HG02571 (cell line): ENCODE data around the gene OR10P1.
A peak's percentile ranks its signal among the peaks of the same experiment; 100 is the strongest.
"Not testable (repeated sequence)": the region's sequence is repeated elsewhere in the genome, so short reads cannot be mapped to it uniquely, and the experiment has no call there.

Experiments
- ATAC-seq: cut with Tn5 transposase; IDR thresholded peaks from one replicate; pipeline ENCODE4 v1.9.1; 2021; ENCODE audit warnings: mild to moderate bottlenecking, moderate library complexity; ENCODE audit not compliant: unreplicated experiment

The OR10P1 gene

DNA sequence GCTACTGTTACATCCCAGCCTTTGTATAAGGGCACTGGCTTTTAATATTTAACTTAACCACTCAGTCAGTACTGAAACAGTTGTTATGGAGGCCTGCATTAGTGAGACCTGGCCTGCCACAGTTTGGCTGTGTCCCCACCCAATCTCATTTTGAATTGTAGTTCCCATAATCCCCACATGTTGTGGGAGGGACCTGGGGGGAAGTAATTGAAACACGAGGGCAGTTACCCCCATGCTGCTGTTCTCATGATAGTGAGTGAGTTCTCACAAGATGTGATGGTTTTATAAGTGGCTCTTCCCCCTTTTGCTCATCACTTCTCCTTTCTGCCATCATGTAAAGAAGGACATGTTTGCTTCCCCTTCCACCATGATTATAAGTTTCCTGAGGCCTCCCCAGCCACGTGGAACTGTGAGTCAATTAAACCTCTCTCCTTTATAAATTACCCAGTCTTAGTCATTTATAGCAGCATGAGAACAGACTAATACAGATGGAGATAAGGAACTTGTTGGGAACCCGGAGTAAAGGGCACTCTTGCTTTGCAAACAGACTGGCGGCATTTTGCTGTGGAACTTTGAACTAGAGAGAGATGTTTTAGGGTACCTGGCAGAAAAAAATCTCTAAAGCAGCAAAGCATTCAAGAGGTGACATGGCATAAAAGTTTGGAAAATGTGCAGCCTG, 14.1 kb downstream of the OR10P1 start:
- not testable (repeated sequence) for ATAC-seq

DNA sequence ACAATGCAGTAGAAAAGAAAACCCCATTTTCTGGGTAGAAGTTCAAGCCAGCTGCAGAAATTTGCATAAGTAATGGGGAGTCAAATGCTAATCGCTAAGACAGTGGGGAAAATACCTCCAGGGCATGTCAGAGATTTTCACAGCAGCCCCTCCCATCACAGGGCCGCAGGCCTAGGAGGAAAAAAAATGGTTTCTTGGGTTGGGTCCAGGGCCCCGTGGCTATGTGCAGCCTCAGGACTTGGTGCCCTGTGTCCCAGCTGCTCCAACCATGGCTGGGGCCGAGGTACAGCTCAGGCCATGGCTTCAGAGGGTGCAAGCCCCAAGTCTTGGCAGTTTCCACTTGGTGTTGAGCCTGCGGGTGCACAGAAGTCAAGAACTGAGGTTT, 14.6 kb downstream of the OR10P1 start:
- no peak for ATAC-seq

DNA sequence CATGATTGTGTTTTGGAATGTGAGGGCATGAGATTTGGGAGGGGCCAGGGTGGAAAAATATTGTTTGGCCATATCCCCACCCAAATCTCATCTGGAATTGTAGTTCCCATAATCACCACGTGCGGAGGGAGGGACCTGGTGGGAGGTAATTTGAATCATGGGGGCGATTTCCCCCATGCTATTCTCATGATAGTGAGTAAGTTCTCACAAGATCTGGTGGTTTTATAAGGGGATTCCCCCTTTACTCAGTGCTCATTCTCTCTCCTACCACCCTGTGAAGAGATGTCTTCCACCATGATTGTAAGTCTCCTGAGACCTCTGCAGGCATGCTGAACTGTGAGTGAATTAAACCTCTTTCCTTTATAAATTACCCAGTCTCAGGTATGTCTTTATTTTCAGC, 15.7 kb downstream of the OR10P1 start:
- ATAC-seq: no peak

DNA sequence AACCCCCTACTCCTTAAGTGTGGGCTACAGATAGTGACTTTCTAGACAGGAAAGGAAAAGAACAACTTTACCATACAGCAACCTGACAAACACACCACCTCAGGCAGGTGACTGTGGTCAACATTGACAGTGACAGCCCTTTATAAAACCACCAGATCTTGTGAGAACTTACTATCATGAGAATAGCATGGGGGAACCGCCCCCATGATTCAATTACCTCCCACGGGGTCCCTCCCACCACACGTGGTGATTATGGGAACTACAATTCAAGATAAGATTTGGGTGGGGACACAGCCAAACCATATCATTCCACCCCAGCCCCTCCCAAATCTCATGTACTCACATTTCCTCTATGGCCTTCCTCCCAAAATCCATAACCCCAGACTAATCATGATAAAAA, 16.3 kb downstream of the OR10P1 start:
- ATAC-seq: no peak

DNA sequence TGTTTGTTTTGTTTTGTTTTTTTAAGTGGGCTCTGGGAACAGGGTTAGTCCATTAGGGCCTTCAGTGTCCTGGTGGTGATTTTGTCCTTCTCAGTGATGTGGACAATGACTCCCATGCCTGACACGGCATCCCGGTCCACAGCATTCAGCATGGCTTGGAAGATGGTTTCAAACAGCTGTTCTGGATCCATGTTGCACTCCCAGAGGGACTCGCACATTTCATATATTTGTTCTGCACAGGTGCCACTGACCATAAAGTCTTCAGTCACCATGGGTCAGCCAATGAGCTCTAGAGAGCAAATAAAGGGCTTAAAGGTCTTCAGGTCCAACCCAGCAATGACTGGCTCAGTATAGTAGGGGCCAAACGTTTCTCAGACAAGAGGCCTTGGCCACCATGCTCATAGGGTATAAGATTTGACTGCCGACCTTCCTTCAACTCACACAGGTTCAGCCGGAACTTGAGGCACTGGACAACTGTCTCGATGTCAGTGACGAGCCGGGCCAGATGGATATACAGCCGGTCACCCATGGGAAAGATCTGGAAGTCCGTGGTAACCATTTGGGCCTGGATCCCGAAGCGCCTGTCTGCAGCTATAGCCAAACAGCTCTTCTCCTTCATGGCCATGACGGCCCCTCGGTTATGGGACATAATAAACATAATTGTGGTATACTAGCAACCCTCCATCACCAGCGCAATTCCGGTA, 18.0 kb downstream of the OR10P1 start:
- ATAC-seq: no peak

DNA sequence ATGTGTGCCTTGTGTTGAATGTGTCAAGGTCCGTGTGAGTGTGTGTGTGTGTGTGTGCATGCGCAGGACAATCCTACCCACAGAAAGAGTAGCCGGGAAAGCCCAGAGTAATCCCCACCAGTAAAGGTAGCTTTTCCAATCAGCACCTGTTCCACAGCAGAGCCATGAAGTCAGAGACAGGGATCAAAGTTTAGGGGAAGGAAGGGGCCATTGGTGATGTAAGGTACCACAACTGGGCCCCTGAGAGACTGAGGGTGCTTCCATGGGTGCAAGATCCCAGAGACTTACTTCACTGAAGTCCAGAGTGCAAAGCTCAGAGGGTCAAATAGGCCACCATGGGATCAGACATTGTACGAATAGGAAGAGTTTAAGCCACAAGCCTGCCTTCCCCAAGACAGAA, 20.5 kb downstream of the OR10P1 start:
- ATAC-seq: no peak

DNA sequence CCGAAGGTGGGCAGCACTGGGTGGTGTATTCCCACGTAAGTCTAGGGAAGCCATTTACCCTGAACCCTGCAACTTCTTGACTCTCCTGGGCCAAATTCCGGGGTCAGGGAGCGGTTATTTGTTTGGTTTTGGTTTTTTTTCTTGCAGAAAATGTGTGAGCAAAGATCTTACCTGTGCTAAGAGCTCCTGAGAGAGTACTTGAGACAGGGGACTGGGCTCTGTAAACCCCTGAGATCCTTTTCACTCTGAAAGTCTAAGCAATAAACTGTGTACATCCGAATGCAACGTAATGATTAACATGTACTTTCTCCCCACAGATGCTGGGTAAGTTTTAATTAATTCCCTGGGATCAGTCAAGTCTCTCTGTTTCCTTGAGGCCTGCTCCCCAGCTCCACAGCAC, 21.5 kb downstream of the OR10P1 start:
- ATAC-seq: no peak

DNA sequence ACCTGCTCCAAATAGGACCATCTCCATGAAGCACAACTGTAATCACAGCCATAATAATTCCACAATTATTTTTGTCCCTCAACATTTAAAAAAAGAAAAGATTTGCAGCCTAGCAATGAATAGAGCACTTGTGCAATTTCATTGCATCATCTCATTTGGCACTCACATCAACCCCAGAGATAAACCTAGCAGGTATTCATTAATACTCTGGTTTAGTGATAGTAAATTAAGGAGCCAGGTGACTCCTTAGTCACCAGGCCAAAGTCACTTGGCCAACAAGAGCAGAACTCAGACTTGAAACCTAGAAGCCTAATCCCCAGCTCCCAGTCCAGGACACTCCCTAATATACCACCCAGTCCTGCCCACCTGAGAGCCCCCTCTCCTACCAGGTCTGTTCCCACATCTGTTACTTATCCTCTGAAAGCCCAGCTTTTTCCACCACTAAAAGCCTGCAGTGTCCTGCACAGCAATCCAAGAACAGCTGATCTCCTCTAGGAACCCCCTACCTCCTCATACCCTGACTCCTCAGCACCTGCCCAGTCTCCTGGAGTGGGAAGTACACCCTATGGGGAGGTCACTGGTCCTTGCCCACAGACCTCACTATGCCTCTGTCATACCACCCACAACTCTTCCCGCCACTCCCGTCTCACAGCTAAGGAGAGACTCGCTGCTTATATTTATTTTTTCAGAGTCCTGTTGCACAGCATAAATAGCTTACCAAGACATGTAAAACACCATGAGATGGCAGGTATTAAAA, 22.1 kb downstream of the OR10P1 start:
- ATAC-seq: no peak

DNA sequence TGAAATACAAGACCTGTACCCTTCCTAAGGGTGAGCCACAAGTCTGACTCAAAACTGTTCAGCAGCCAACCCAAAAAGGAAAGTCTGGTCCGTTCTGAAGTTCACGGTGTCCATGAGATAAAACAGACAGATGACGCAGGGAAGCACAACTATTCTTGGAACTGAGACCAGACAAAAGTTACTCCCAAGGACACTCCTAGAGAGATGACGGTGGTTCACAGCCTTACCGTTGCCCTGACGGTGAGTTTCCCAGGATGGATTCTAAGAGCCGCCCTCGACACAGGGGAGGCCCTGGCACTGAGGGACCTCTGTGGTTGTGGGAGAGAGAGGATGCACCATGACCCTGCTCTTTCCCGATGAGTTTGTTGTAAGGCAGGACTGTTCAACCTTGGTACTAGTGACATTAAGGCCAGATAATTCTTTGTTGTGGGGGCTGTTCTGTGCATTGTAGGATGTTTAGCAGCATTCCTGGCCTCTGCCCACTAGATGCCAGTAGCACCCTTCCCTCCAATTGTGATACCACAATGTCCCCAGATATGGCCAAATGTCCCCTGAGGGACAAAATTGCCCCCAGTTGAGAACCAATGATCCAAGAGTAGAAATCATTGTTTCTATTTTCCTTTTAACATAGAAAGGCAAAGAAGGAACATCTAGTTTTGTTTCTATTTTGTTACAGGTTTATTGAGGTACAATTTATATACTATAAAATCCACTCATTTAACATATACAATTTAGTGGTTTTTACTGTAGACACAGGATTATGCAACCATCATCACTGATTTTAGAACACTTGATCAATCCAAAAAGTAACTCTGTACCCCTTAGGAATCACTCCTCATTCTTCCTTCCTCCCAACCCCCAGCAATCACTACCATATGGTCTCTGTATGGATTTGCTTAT, 23.0 kb downstream of the OR10P1 start:
- no peak for ATAC-seq

DNA sequence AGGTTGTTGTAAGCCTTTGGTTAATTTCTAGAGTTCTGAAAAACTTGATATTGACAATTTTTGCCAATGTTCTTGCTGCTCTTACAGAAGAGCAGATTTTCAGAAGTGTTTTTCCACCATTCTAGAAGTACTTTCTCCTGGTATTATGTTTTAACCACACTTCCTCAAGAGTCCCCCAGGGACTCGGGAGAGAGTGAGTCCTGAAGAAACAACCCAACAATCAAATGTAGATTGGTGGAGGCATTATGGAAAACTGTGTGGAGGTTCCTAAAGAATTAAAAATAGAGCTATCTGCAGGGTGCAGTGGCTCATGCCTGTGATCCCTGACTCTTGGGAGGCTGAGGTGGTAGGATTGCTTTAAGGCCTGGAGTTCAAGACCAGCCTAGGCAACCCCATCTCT, 26.7 kb downstream of the OR10P1 start:
- no peak for ATAC-seq

DNA sequence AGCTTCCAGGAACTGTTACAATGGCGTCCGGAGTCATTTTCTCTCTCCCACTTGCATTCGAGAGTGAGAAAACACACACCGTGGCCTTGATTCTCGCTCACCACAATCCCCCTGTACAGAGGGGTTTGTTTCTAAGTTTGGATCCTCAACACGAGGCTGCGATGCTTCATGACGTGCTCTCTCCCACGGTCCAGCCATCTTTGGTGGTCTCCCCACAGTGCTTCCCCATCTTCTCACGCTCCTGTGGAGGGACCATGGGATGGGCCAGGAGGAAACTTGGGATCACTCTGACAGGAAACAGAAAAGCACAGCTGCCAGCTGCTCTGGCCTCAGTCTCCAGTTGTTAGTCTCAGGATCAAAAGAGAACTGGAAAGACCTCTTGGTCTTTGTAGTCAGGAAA, 28.1 kb downstream of the OR10P1 start:
- no peak for ATAC-seq

DNA sequence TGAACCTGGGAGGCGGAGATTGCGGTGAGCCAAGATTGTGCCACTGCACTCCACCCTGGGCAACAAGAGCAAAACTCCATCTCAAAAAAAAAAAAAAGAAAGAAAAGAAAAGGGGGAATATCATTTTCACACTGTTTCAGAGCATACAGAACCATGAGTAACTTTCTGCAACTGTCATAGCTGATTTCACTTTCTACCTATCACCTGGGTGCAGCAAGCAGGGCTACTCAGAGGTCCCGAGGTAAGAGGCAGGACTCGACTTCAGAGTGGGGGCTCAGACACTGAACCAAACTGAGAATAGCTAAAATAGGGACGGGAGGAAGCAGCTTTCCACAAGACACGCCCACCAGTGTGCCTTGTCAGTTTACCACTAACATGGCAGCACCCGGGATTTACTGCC, 29.8 kb downstream of the OR10P1 start:
- no peak for ATAC-seq

DNA sequence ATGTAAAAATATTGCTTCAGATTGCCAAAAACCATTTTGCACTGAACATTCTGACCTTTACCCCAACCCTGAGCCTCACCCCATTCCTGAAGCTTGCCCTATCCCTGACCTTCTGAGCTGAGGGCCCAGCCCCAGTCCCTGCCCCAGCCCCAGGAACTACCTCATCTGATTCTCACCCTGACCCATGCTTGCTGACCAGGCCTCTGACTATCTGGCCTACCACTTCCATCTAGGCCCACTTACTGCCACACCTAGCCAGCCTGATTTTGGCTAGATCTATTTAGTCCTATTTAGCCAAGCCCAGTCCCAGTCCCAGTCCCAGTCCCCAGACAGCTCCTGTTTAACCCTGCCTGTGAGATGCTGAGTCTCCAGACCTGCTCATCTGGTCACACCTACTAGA, 33.6 kb downstream of the OR10P1 start:
- ATAC-seq: no peak

DNA sequence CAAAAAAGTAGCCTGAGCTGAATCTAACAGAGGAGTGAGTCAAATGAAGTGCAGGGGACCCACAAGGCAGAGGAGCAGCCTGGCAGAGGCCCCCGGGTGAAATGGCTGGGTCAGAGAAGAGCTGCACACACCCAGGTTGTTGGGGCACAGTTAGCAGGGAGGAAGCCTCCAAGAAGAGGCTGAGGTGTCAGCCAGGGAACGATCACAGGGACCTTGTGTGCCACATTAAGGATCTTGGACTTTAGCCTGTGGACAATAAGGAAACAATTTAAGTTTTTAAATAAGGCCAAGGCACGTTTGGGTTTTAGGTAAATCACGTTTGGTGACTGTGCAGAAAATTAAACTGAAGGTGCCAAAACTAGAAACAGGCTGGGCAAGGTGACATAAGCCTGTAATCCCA, 35.1 kb downstream of the OR10P1 start:
- no peak for ATAC-seq

DNA sequence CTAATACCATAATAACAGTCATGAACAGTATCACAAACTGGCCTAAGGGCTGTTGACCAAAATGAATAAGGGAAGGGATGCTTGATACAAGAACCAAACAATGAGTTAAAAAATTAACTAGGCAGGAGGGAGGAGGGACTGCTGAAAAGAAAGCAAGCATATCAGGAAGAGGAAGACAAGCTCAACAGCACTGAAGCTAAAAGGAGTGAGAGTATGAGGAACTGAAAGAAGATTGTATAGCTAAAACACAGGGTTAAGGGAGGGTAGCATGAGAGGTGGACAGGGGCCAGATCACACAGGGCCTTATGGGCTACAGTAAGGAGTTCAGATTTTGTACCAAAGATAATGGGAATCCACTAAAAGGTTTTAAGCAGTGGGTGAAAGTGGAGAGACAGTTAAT, 36.9 kb downstream of the OR10P1 start:
- ATAC-seq: peak; percentile 97

DNA sequence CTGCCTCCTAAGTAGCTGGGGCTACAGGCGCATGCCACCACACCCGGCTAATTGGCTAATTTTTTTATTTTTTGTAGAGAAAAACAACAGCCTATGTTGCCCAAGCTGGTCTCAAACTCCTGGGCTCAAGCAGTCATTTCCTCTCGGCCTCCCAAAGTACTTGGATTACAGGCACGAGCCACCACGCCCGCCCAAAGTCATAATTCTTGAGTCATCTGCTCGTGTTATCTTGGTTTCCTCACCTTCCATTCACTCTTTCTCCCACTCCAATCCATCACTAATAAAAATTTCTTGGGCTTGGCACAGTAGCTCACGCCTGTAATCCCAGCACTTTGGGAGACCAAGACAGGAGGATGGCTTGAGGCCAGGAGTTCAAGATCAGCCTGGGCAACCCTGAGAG, 39.0 kb downstream of the OR10P1 start:
- no peak for ATAC-seq

DNA sequence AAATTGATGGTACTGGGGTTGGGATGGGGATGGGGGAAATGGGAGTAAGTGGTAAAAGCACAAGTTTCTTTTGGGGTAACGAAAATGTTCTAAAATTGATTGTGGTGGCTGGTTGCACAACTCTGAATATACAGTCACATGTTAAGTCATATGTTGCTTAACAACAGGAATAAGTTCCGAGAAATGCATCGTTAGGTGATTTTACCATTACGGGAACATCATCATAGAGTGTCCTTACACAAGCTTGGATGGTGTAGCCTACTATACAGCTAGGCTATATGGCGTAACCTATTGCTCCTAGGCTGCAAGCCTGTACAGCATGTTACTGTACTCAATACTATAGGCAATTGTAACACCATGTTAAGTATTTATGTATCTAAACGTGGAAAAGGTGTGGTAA, 40.0 kb downstream of the OR10P1 start:
- ATAC-seq: no peak

DNA sequence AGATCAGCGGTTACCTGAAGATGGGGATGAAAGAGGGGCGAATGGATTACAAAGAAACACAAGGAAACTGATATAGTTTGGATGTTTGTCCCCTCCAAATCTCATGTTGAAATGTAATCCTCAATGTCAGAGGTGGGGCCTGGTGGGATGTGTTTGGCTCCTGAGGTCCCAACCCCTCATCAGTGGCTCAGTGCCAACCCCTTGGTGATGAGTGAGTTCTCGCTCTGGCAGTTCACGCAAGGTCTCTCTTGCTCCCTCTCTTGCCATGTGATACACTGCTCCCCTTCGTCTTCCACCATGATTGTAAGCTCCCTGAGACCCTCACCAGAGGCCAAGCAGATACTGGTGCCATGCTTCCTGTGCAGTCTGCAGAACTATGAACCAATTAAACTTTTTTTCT, 43.0 kb downstream of the OR10P1 start:
- no peak for ATAC-seq

DNA sequence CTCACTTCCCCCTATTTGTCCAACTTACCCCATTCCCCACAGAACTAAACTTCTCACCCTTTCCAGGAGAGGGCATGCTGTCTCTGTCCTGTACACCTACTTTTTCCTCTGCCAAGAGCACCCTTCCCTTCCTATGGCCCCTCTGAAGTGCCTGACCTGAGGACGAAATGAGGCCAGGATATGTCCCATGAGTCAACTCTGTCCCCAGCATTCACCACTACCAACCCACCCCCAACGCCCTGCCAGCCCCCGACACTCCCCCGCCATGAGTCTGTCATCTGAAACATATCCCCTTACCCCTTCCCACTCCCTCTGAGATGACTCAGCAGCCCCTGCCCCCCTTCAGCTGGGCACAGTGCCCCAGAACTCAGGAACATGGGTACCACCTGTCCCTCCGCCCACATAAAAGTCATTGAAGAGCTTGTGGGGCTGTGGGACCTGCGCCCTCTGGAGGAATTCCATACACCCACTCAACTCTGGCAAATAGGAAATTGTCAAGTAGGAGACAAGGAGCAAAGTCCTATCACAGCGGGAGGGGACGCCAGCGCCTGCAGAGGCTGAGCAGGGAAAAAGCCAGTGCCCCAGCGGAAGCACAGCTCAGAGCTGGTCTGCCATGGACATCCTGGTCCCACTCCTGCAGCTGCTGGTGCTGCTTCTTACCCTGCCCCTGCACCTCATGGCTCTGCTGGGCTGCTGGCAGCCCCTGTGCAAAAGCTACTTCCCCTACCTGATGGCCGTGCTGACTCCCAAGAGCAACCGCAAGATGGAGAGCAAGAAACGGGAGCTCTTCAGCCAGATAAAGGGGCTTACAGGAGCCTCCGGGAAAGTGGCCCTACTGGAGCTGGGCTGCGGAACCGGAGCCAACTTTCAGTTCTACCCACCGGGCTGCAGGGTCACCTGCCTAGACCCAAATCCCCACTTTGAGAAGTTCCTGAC, 44.7 kb downstream of the OR10P1 start:
- ATAC-seq: no peak
